HG03520 (cell line): ENCODE measurements around the gene HSF5.
A peak's percentile ranks its signal among the peaks of the same experiment; 100 is the strongest.

Experiments used
- ATAC-seq: cut with Tn5 transposase; IDR thresholded peaks from one replicate; pipeline ENCODE4 v1.9.1; 2021; ENCODE audit warnings: mild to moderate bottlenecking, moderate library complexity; ENCODE audit not compliant: unreplicated experiment

Gene HSF5, protein sequence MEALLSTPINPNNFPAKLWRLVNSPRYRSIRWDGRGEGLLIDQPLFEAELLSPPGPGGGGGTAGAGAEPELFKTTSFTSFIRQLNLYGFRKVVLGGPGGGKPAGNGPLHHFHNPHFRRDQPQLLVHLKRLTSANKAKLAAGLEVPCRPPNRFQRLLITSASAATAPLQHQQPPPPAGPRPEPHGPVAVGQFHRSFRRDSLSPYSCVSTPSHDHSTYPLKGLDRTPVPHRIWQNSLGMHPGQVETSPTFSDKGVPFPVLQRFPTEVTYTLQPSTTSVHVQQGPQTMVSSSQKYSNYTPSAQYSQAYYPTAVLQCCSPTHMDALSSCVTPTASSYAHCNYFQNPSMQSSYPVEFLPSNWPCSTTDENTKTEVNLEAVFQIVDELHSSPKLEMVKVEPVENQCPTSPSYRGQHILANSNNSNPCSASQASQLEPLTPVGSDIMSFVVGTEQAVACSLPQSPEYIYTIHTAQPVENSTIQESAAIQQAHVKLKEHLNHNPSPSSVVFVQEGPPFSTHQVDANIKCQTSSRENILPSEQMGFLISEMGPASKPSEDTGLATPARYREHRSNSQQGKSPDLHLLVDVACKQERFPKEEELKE

DNA sequence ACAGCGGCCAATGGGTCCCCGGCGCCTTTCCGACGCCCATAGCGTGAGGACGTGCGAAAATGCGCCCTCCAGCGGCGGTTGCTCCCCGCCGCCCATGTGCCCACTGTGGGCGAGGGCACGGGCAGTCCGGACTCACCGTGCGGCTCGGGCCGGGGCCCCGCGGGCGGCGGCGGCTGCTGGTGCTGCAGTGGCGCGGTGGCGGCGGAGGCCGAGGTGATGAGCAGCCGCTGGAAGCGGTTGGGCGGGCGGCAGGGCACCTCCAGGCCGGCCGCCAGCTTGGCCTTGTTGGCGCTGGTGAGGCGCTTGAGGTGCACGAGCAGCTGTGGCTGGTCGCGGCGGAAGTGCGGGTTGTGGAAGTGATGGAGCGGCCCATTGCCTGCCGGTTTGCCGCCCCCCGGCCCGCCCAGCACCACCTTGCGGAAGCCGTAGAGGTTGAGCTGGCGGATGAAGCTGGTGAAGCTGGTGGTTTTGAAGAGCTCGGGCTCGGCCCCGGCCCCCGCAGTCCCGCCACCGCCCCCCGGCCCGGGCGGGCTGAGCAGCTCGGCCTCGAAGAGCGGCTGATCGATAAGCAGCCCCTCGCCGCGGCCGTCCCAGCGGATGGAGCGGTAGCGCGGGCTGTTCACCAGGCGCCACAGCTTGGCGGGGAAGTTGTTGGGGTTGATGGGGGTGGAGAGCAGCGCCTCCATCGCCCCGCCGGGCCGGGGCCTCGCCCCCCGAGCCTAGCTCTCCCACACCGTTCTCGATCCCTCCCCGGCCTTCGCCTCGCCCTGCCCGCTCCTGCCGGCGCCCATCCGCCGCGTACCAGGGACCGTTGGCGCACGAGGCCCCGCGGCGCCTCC is at the start of gene HSF5:
HSF5 (minus strand) TSS at position 820 of the 839 bp plus-strand sequence; CDS start at position 686, 134 bp downstream.
- ATAC-seq, result no peak

DNA sequence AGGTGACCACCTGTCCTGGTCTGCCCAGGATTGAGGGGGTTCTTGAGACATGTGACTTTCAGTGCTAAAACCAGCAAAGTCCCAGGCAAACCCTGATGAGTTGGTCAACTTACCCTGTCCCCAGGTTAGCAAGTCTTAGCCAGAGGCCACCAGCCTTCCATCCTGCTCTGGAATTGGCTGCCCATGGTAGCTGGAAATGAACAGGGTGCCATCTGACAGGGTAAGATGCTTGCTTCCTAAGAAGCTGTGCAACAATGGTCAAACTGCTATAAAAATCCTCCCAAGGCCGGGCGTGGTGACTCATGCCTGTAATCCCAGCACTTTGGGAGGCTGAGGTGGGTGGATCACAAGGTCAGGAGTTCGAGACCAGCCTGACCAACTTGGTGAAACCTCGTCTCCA is 49.1 kb upstream of the HSF5 start:
- no peak for ATAC-seq

DNA sequence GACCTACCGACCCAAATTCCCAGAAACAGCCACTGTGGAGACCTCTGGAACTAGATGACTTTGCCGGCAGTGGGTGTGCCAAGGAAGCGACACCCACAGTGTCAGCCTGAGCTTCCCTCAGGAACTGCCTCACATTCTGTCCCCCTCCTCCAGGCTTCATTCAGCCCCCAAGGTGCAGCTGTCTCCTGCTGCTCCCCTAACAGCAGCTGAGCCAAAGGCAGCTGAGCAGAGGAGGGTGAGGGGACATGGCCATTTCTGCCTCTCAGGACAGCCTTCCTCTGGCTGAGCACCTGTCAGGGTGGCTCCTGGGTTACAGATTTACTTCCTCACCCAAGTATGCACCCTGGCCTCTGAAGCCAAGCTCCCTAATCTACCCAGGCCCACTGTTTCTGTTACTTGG is 48.3 kb upstream of the HSF5 start:
- no peak for ATAC-seq

DNA sequence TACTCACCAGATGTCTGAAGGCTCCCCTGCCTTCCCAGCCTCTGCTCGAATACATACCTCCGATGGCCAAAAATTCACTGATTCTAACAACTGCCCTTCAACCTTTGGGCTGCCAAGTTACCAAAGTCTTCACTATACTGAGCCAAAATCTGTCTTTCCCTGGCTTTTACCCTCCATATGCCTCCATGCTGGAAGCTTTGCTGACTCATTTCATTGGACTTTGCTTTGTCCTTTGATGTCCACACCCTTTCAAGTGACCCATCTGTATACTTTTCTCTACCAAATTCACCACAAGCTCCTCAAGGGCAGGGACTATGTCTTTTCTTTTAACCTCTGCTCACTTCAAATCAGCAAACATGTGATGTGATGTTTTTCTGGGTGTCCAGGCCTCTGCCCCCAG is 47.2 kb upstream of the HSF5 start:
- ATAC-seq, result no peak

DNA sequence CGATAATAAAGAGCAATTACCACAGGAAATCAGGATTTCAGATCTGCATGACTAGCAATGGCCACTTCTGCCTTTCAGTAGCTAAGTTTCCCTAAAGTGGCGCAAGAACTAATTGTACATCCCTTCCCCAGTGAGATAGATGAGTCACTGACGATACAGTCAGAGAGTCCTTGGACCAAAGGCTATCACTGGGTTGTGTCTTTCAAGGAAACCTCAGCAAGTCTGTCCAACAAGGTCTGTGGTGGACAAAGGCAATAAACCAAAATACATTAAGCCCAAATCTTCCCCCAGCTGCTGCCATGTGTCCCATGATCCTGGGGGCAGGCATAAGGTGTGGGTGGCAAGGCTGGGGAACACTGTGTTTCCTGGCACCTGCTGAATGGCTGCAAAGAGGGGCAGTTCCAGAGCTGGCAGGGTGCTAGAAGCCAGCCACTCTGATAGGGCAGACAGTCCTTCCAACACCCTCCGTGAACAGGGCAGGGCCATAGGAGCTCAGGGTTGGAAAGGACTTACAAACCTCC is 46.8 kb upstream of the HSF5 start:
- ATAC-seq, result no peak

DNA sequence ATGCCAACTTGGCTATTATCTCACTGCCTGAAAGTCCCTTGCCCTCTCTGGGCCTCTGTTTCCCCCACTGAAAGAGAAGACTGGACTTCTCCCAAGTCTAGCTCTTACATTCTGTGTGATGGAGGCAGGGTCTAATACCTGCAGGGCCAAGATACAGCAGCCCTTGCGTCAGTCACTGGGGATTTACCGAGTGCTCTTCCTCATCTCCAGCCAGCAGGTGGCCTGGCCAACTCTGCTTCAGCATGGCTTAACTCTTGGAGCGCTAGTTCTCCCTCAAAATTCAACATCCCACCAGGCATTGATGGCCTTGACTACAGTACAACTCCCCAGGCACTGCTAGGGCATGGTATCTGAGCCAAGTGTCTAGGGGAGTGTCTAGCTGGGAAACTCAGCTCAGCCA is 46.1 kb upstream of the HSF5 start:
- no peak for ATAC-seq

DNA sequence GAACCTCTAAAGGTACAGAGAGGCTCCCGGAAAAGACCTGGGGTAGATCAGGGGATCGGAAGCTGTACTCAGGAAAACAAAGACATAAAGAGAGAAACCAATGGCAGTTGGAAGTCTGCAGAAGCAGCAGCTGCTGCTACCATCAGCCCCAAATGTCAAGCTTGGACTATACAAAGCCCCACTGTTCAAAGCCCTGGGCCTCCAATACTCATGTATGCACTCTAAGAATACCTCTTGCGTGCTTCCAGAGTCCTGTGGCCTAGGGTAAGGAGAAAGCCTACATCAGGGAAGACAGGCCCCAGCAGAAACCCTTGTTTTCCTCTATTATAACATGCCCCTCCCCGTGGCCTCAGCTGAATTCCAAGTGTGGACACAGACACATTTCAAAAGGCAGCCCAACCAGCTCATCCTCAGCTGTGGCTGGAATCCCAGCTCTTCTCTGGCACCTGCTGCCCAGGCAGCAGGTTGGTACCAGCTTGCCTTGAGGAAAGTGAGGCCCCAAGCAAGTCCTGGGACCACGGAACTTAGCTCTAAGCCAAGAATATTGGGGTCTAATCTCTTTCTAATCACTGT is 45.5 kb upstream of the HSF5 start:
- no peak for ATAC-seq

DNA sequence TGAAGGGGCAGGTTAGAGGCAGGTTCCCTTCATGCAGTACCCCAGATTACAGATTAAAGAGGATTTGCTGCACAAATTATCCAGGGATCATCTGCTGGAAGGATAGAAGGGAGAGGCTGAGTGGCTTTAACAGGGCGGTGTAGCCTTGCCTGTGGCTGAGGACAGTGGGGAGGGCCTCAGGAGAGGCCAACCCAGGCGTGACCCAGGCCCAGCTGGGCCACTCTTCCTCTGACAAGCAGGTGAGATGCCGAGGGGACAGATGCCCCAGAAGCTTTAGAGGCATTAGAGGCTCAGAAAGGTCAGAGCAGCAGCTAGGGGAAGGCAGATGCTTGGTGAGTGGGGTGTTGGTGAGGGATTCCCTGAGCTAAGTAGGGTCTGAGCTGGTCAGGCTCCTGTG is 44.3 kb upstream of the HSF5 start:
- no peak for ATAC-seq

DNA sequence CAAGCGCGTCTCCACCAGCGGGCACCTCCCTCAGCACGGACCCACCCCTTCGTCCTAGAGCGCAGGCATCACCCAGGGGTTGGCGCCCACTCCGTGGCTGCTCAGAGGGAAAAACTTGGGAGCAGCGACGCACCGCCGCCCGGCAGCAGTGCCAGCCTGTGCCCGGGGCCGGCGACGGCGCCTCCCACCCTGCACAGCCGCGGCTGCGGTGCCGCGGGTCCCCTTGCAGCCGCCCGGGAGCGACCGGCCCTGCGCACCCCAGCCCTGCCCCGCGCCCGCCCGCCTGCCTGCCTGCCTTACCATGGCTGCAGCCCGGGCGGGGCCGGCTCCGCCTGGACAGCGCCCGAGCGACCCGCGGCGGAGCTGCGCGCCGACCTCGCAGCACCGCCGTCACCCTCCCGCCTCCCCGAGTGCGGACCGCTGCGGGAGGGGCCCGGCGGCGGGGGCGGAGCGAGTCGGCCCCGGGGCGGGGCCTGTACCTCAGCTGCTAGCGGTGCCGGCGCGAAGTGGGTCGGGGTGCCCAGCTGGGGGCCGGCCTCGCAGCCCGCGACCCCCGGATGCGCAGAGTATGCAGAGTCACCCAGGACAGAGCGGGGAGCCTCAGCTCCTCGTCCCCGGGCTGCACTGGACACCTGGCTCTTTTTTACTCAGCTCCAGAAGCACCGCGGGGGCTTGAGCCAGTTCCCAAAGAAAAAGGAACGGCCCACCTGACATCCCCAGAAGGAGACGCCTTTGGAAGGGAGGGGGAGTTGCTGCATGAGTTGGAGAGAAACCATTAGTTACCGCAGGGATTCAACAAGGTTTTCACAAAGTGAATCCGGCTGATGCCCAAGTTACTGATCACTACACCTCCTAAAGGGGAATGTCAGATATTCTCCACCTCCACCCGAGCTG is 43.7 kb upstream of the HSF5 start:
- ATAC-seq, result no peak

DNA sequence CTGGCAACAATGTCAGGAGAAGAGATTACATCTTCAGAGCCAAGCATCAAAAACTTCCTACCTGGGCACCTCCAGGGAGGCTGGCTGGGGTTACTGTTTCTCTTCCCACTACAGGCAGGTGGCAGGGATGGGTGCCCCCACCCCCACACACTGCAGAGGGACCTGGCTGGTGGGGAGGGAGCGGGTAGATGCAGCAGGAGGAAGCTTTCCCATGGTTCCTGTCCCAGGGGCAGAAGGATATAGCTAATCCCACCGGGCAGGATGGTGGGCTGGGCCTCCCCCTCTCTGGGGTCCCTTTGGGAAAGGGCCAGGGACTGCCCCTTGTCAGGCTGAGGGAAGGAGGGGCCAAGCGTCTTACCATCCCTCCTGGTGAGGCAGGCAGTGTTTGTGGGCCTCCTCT is 42.9 kb upstream of the HSF5 start:
- no peak for ATAC-seq

DNA sequence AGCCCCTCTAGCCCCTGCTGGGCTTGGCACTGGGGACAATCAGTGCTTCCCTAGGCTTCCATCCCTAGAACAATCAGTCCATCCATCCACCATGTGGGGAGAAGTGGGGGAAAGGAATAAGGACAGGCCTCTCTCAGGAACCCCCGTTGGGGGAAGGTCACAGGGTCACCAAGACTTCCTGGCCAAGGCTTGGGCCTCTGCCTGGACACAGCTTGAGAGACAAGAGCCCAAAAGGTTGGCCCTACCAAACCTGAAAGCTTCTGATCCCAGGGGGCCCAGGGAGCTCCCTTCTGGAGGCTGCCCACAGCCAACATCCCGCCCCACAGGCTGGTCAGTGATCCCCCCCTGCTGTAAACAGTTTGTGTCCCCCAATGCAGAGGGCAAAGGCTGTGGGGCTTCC is 42.4 kb upstream of the HSF5 start:
- no peak for ATAC-seq

DNA sequence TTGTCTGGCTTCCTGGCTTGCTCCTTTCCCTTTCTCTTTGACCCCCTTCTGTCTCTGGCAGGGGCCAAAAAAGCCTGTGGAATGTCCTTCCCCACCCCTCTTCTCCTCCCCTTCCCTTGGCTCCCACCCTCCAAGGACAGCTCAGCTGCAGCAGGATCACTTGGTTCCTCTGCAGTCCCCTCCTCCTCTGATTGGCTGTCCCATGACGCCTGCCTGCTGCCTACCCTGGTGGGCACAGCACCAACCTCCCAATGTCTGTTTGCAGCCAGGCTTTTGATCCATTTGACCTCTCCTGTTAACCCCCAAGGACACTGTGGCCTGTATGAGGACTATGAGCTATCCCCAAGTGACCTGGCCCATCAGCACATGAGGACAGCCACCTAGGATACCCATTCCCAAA is 41.1 kb upstream of the HSF5 start:
- no peak for ATAC-seq

DNA sequence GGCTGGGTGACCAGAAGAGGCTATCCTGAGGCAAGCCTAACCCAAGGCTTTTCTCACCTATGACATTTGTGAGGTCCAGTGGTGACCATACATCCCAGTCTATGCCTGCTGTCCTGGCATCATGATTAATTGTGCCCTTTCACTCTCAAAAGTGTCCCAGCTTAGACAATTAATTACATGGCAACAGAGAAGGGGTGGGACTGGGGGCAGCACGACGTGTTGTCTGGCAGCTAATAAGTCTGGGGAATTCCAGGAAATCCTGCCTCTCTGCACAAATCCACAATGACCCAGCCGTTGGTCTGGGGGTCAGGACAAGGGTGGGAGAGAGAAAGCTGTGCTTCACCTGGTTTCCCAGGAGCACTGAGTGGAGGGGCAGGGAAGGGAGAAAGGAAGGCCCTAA is 40.2 kb upstream of the HSF5 start:
- ATAC-seq, result no peak

DNA sequence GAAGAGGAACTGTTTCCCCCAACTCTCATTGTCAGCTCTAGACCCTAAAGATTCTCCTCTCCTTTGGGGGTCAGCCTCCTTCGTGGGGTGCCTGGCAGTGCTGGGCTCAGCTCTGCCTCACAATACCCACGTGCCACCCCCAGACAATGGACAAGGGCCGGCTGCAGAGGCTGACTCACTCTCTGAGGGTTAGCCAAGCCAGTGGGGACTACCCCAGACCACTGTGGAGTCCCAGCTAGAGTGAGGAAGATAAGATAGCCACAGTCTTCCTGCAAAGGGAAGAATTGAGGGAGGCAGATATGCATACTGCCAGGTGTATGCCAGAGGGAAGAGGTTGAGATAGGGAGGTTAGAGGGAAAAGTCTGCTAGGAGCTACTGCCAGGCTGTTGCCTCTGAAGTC is 39.7 kb upstream of the HSF5 start:
- ATAC-seq, result no peak

DNA sequence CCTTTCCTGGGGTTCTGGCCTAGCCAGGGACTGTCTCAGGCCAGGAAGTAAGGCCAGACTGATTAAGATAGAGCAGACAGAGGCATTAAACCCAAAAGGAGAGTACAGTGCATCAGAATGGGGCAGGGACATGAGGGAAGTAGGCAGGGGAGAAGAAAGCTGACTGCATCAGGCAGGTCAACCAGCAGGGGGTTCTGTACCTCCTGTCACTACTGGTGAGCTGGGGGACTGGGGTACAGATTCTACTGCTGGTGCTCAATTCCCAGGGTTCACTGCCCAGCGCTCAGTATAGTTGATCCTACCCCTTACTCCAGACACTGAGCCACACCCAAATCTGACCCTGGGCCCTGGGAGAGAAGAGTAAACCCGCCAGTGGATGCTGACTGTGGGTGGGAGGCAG is 39.1 kb upstream of the HSF5 start:
- no peak for ATAC-seq

DNA sequence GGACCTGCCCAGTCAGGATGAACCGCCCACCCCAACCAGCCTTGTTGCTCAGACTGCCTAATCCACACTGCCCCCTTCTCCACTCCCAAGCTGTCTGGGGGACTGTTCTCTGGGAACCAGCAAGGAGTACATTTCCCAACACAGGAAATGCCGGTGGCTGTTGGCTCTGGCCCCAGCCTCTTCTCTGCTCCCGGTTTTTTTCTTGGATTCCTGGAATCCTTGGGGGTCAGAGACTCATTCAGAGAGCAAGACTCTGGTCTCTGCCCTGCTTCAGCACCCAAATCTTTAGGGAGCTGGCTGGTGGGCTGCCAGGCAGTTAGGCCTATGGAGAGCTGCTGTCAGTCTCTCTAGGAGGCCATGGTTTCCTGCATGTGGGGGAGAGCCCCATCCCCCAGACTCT is 37.0 kb upstream of the HSF5 start:
- ATAC-seq, result no peak

DNA sequence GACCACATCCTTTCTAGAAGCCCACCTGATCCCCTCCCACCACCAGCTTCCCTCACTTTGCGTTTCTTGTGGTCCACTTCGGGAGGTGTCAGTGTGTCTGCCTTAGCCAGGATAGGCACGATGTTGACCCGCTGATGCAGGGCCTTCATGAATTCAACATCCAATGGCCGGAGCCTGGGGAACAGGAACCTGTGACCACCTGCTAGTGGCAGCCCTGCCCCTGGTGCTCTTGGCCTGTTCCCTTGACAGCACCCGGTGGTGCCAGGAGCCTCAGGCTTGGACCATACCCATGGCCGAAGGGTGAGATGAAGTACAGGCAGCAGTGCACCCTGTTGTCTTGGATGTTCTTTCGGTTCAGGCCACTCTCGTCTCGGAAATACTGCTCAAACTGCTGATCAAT is 33.5 kb upstream of the HSF5 start:
- ATAC-seq, result no peak

DNA sequence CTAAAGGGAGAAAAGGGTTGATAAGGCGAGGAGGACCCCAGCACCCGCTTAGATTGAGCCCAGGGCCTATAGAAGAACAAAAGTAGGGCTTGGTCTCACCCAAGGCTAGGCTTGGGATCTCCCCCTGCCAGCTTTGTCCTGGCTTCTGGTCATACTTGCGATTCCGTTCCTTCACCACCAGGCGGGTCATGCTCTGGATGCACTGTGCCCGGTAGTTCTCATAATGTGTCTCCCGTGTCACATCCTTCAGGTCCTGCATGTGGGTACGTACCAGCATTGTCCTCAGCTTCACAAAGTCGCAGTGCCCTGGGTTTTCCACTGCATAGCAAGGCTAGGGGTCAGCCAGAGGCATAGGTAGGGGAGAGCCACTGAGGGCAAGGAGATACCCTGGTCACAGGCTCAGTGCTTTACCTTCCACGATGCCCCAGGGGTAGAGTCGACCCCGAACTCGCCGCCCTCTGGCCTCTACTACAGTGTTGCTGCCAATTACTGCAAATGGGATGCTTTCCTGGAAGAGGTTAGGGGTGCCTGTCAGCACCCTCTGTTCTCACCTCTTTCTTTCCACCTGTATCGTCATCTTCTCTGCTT is 32.7 kb upstream of the HSF5 start:
- no peak for ATAC-seq

DNA sequence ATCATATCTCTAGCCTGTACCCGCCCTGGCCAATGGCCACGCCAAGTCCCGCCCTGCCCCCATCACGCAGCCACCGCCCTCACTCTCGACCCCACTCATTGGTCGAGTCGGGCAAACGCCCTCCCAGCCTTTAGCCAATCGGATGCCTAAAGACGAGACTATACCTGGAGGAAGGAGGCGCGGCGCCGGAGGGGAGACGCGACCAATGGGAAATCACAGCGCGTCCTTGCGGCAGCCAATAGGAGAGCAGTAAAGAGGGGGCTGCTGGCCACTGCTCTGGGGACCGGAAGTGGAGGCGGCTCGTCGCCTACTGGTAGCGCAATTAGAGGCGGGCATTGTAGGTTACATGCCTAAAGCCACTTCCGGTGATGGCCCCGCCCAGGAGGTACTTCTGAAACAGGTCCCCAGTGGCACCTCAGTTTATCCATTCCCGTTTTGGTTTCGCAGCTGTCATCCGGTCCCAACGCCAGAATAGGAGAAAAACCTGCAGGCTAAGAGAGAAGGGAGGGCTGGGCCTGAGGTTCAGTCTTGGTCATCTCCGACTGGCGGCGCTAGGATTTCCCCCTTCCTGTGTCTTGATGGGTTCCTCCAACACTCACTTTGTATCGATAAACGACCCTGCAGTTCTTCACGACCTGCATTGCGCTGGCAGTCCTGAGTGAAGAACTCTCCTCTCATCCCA is 29.9 kb upstream of the HSF5 start:
- peak; percentile 80 for ATAC-seq
